ENCODE data around the gene MMP20.
"Not testable (repeated sequence)": the region's sequence is repeated elsewhere in the genome, so short reads cannot be mapped to it uniquely, and the experiment has no call there.

MMP20 gene, protein sequence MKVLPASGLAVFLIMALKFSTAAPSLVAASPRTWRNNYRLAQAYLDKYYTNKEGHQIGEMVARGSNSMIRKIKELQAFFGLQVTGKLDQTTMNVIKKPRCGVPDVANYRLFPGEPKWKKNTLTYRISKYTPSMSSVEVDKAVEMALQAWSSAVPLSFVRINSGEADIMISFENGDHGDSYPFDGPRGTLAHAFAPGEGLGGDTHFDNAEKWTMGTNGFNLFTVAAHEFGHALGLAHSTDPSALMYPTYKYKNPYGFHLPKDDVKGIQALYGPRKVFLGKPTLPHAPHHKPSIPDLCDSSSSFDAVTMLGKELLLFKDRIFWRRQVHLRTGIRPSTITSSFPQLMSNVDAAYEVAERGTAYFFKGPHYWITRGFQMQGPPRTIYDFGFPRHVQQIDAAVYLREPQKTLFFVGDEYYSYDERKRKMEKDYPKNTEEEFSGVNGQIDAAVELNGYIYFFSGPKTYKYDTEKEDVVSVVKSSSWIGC

DNA sequence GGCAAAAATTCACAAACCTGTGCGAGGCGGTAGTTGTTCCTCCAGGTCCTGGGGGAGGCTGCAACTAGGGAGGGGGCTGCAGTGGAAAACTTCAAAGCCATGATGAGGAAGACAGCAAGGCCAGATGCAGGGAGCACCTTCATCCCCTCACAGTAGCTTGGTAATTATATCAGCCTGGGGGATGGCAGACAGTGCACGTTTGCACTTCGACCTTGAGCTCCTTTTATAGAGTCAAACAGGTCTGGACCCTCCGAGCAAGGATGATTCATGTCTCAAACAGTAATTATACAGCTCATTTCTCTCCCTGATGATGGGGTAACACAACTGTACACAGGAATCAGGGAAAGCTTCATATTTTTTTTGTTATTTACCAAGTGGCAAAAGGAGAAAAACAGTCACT lies at the start of gene MMP20:
TSS of gene MMP20 (minus strand) at position 156 of the 400 bp plus-strand sequence. CDS start at position 143, 13 bp downstream.
- no peak for DNase-seq (ENCODE audit: low read depth in 2 of 2)

DNA sequence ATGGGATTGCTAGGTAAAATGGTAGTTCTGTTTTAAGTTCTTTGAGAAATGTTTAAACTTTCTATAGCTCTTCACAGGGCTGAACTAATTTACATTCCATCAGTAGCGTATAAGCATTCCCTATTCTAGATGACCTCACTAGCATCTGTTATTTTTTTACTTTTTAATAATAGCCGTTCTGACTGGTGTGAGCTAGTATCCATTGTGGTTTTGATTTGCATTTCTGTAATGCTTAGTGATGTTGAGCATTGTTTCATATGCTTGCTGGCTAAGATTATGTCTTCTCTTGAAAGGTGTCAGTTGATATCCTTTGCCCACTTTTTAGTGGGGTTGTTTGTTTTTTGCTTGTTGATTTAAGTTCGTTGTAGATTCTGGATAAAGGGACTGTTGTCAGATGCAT lies 44.5 kb upstream of the MMP20 start:
- no peak for DNase-seq (ENCODE audit: low read depth in 2 of 2)

DNA sequence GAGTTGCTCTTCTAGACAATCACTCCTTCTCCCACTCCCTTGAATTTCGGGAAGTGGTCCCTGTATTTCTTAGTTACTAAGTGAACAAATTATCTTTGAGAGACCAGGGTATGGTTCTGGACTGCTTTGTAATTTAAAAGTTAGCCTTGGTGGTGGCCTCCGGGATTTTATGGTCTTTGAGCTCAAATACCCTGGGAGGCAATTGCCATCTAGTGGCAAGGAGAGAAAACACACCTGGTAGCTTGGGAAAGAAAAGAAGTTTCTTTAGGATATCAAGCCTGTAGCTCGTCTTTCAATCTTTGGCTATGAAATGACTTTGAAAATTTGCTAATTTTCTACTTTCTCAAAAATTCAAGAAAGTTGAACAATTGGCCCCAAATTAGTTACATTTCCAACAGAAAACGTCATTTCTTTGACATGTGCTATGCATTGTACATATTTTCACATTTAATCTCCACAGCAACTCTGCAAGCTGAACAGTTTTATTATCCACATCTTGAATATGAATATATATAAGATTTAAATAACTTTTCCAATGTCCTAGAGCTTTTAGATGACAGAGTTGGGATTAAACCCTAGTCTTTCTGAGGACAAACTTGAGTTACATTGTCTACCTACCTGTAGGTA lies 41.3 kb upstream of the MMP20 start:
- no peak for DNase-seq (ENCODE audit: low read depth in 2 of 2)

DNA sequence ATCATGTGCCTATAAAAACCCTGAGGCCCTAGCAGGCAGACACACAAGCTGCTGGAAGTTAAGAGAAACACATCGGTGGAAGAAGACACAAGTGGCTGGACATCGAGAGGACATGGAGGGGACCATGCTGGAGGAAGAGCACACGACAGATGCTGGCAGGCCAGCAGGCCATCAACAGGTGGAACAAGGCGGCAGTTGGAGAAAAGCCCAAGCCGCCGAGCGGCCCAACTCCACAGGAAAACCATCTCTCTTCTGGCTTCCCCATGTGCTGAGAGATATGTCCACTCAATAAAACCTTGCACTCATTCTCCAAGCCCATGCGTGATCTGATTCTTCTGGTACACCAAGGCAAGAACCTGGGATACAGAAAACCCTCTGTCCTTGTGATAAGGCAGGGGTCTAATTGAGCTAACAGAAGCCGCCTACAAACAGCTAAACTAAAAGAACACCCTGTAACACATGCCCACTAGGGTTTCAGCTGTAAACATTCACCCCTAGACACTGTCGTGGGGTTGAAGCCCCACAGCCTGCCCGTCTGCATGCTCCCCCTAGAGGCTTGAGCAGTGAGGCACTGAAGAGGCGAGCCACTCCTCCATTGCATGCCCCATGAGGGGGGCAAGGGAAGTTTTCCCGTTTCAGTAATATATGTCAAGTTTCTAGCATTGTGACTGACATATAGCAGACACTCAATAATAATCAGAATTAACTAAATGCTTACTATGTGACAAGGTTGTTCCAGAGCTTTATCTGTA lies 39.0 kb upstream of the MMP20 start:
- no peak for DNase-seq (ENCODE audit: low read depth in 2 of 2)

DNA sequence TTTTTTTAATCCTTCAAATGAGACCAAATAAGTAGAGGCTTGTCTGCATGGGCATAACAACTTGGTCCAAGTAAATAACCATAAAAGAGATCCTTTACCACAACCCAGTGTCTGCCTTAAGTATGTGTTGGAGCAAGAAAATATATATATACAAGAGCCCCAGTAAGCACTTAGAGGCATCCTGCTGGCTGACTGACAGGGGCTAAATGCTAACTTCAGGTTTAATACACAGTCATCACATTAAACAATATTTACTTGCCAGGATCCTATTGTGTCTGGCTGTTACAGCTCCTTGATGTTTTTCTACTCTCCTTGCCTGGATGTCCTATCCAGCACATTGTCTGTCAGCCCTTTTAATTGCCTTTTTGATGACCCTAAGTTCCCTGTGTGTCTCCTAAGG lies 37.5 kb upstream of the MMP20 start:
- no peak for DNase-seq (ENCODE audit: low read depth in 2 of 2)

DNA sequence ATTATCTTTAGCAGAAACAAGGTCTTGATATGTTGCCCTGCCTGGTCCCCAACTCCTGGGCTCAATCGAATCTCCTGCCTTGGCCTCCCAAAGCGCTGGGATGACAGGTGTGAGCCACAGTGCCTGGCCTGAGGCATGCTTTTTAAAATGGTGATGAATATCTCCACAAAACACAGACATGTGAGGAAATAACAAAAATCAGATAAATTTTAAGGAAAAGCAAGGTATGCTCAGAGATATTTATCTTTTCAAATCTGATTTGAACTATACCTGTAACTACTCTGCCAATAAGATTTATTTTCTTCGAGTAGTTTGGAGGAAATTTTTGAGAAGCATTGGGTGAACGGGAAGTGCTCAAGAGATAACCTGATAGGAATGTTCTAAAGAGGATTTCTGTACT lies 35.9 kb upstream of the MMP20 start:
- no peak for DNase-seq (ENCODE audit: low read depth in 2 of 2)

DNA sequence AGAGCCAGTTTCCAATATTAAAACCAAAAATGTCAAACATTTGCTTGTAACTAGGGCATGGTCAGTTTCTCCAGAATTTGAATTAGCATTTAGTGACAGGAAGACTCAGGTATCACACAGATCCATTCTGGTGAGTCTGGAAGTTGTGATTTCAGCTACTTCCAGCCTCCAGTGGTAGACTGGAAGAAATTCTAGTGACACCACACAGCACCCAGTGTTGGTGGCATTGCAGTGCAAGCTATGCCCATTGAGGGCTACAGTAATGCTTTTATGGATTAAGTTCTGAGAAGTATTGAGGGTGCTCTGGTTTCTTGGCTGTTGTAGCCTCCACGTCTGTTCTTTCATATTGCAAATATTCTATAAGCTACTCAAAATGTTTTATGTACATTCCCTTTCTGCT lies 31.4 kb upstream of the MMP20 start:
- no peak for DNase-seq (ENCODE audit: low read depth in 2 of 2)

DNA sequence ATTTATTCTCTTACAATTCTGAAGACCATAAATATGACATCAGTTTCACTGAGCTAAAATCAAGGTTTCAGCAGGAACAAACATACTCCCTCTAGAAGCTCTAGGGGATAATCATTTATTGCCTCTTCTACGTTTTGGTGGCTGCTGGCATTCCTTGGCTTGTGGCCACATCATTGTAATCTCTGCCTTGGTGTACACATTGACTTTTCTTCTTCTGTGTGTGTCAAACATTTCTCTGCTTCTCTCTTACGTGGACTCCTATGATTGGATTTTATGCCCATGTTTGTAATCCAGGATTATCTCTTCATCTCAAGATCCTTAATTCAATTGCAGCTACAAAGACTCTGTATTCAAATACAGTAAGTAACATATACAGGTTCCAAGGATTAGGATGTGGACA lies 30.4 kb upstream of the MMP20 start:
- DNase-seq (ENCODE audit: low read depth in 2 of 2): no peak

DNA sequence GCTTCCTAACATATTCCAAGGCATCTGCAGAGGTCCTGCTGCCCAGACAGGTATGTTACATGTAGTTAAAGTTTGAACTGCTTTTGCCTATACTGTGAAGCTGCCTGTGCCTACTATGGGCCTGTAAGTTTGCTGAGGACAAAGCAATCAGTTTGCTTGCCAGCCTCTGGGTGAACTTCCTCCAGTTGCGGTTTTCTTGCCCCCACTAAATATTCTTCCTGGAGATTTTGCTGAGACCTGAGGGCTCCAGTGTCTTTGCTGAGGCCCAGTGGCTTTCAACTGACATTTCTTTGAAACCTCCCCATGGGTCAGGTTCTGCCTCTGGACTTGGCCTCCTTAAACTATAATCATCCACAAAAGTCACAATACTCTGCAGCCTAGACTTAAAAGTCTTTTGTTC lies 29.6 kb upstream of the MMP20 start:
- no peak for DNase-seq (ENCODE audit: low read depth in 2 of 2)

DNA sequence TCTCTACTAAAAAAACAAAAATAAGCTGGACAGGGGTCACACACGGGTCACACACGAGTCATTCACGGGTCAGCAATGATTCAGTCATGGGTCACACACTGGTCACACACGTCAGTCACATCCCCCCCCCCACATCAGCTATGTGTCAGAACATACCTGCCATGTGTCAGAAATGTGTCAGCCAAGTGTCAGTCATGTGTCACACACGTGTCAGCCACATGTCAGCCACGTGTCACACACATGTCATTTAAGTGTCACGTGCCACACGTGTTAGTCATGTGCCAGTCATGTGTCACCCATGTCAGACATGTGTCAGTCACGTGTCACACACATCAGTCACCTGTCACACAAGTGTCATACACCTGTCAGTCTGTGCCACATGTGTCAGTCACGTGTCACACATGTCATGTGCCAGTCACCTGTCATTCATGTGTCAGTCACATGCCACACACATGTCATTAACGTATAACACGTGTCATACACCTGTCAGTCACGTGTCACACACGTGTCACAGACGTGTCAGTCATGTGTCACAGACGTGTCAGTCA lies 28.7 kb upstream of the MMP20 start:
- no peak for DNase-seq (ENCODE audit: low read depth in 2 of 2)

DNA sequence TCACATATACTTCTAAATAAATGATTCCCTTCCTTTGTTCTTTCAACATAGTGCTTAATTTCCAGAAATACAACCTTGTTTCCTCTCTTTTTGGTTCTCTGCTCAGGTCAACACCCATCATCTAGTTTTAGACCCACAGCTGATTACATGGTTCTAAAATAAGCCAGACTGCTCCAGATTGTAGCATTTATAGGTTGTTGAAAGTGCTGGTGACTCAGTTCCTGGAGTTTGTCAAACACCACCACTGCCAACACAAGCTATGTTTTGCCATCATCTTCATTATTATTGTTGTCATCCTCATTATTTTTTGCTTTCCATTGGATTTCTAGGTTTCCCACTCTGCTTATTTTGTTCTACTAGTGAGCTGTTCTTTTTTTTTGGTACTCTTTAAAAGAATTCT lies 22.3 kb upstream of the MMP20 start:
- no peak for DNase-seq (ENCODE audit: low read depth in 2 of 2)

DNA sequence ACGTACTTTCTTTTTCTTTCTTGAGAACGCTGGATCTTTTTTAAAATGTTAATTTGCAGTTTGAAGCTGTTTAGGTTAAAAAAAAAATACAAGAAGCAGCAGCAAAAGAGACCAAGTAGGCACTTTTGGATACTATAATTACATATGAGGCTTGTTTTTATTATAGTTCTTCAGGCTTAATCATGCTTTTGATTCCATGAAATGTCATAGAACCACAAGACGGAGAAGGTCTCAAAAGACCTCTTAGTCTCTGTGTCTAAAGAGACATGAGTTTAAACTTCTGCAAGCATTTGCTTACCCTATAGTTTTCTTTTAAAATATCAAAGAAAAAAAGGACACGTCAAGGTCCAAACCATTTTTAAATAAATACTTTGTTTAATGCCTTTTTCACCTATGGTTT lies 18.8 kb upstream of the MMP20 start:
- no peak for DNase-seq (ENCODE audit: low read depth in 2 of 2)

DNA sequence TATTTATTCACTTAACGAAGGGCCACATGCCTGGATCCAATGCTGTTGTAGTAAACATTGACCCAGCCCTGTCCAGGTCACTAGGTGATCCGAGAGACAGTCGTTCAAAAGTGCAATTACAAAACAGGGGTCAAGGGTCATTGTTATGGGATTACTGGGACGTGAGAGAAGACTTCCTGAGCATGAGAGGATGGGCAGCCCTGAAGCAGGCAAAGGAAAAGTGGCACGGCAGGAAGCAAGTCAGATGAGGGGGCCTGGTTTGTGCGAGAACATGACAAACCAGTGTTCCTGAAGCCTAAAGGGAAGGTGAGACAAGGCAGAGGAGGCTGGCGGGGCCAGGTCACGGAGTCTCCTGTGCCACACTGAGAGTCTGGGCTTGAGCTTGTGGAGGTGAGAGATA lies 15.8 kb upstream of the MMP20 start:
- no peak for DNase-seq (ENCODE audit: low read depth in 2 of 2)

DNA sequence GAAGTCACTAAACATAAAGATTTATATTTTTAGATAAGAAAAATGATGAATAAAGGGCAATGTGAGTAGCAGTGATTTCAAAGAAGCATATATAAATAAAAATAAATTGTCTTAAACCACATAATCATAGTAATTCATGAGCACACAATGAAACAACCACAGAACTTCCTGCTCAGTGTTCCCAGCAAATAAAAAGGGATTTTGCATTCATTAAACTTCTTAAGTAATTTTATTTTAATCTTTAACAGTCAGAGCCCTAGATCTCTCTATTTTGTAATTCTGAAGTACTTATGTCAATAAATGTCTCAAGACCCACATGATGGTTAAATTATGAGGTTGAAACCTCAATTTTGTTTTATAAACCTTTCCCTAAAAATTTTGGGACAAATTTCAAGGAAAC lies 14.5 kb upstream of the MMP20 start:
- no peak for DNase-seq (ENCODE audit: low read depth in 2 of 2)

DNA sequence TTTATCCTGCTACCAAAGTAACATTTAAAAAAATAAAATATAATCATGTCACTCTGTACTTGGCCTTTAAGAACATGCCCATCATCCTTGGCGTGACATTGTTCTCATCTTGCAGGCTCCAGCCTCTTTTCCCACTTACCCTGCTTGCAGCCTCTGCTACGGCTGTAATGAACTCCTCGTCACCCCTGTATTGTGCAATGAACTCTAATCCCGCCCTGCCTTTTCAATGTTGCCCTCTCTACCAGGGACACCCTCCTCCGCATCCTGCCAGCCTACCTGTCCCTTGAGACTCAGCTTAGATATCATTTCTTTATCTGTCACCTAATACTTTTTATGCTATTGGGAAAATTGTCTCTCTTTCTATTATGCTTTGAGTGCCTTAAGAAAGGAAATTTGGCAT lies 12.6 kb upstream of the MMP20 start:
- no peak for DNase-seq (ENCODE audit: low read depth in 2 of 2)

DNA sequence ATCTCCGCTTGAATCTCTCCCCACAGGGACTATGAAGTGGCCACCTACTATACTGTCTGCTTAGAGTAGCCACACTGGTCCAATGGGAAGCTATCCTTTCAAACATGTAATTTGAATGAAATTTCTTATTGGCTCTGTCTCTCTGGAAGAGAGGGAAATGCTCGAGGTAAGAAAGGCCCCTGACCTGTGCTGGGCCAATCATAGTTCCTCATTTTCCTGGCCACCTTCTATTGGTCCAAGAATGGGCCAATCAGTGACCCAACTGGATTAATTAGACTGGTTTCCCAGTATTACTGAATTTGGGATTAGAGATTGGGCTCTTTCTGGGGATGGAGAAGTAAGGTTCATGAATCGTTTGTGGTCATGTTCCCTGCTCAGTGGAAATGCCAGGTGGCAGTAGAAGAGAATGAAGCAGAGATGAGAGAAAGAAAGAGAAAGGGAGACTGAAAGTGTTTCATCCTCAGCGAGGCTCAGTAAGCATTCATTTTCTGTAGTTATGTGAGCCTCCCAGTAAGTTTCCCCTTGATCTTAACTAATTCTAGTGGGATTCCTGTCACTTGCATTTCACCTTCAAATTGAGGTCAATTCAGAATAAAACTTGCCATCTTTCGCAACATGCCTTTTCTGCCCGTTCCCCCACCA lies 8.4 kb upstream of the MMP20 start:
- DNase-seq (ENCODE audit: low read depth in 2 of 2): no peak

DNA sequence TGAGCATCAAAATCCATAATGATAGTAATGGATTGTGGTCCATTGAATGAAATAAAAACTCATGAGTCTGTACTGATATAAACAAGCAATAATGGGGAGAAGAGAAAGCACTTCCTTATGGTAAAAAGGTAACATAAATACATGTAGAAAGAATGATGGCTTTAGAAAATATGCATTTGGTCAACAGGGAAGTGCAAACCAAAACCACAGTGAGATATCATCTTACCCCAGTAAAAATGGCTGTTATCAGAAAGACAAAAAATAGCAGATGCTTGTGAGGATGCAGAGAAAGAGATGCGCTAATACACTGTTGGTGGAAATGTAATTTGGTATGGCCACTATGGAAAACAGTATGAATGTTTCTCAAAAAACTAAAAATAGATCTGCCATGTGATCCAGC lies 6.9 kb upstream of the MMP20 start:
- no peak for DNase-seq (ENCODE audit: low read depth in 2 of 2)

DNA sequence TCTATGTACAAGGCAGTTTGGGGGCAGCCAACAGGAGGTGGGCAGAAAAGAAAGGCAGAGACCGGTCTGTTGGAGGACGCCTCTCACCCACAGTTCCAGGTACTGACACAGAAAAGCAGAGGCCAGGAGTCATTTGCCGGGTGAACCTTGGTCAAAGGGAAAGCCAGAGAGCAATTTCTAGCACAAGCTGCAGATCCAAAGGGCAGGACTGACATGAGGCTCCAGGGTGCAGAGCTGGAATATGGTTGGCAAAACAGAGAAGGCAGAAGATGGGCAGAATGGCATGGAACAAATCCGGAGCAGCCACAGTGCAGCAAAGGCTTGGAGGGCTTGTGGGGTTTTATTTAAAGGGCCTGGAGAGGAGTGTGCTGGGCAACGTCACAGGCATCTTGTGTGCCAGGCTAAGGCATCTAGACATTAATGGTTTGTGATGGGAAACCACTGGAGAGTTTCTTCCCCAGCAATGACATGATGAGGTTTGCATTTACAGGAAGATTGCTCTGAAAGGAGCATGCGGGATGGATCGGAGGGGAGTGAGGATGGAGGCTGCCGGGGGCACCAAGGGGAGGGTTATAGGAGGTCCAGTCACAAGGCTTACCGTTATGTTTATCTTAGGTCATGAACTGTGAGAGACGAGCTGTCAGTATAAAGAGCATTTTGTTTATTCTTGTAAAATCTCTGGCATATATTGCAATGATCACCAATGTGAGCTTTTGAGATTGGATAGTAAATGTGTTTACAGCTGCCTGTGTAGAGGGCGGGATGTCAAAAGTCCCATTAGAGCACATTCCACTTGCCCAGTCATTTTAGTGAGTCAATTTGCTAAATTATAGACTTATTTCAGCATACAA lies 5.7 kb upstream of the MMP20 start:
- no peak for DNase-seq (ENCODE audit: low read depth in 2 of 2)

DNA sequence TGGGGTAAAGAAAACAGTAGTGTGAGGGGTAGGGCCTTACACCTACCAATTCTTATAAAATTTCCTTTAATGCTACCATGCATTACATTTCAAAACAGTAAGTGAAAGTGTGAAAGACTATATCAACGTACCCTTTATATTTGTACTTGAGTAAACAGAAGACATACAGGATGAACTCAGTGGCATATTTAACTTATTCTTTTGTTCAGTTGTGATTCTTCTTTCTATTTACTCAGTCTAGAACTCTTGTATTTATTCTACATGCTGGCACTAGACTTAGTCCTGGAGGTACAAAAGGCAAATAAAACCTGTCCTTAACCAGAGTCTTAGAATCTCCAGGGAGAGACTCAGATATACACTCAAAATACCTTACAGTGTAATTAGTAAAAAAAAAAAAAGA lies 4.8 kb upstream of the MMP20 start:
- not testable (repeated sequence) for DNase-seq (ENCODE audit: low read depth in 2 of 2)

DNA sequence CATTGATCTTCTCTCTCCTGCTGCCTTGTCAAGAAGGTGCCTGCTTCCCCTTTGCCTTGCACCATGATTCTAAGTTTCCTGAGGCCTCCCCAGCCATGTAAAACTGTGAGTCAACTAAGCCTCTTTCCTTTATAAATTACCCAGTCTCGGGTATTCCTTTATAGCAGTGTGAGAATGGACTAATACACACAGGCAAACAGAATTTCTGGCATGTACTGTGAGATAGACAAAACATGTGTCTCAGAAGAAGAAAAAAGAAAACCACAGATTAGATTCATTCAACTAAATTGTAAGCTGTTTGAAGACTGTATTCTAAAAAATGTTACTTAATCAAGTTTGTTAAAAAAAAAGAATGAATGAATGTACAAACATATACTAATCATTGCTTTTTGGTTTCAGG lies 1.5 kb upstream of the MMP20 start:
- DNase-seq (ENCODE audit: low read depth in 2 of 2): no peak

DNA sequence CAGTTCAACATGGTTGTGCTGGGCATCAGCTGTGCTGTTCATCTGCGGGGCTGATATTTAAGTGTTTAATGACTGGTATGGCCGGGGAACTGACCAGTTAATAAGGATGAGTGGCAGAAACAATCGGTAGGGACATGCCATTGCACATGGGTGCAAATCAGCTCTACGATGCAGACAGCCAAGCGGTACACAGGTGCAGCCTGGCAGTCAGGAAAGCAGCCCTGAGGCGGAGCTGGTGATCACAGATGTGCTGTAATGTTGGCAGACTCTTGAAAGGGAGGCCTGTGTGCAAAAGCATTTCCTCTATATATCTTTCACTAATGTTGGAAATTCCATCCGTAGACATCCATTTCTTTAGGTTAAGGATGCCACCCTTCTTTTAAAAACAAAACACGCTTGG lies 1.1 kb downstream of the MMP20 start:
- DNase-seq (ENCODE audit: low read depth in 2 of 2): no peak

Data from stimulated activated CD8-positive, alpha-beta memory T cell treated with anti-CD3 and anti-CD28 coated beads, Interleukin-15, amount 100 ng/mL, for 4 hours (primary cell).